HEK293 (cell line): ENCODE results near the gene RELB.

ENCODE experiments used
- BCL11B ChIP-seq: fragments of 450-650 bp; formaldehyde crosslinking; IDR thresholded peaks from 2 replicates; pipeline ENCODE4 v1.5.1; 2016; ENCODE audit warnings: low read depth, missing biosample characterization, missing genetic modification characterization
- FEZF1 ChIP-seq: fragments of 450-650 bp; formaldehyde crosslinking; IDR thresholded peaks from 2 replicates; pipeline ENCODE4 v1.5.1; 2016; ENCODE audit warnings: missing biosample characterization, missing genetic modification characterization
- GLIS1 ChIP-seq: fragments of 450-650 bp; formaldehyde crosslinking; IDR thresholded peaks from 2 replicates; pipeline ENCODE4 v1.5.1; 2016; ENCODE audit warnings: missing biosample characterization, missing genetic modification characterization
- HOXD13 ChIP-seq: sonication (generic); formaldehyde crosslinking; IDR thresholded peaks from 2 replicates; pipeline ENCODE4 v1.8.0; 2022; ENCODE audit warnings: missing genetic modification reagents, borderline replicate concordance
- PRDM2 ChIP-seq: fragments of 450-650 bp; formaldehyde crosslinking; IDR thresholded peaks from 2 replicates; pipeline ENCODE4 v1.5.1; 2016; ENCODE audit warnings: missing biosample characterization, missing genetic modification characterization, borderline replicate concordance
- SALL2 ChIP-seq: fragments of 450-650 bp; formaldehyde crosslinking; IDR thresholded peaks from 2 replicates; pipeline ENCODE4 v1.5.0; 2017; ENCODE audit warnings: missing biosample characterization, mild to moderate bottlenecking, missing genetic modification characterization, borderline replicate concordance
- SCRT1 ChIP-seq: fragments of 450-650 bp; formaldehyde crosslinking; IDR thresholded peaks from 2 replicates; pipeline ENCODE4 v1.5.1; 2016; ENCODE audit warnings: missing biosample characterization, missing genetic modification characterization, borderline replicate concordance
- ZNF121 ChIP-seq: fragments of 450-650 bp; formaldehyde crosslinking; IDR thresholded peaks from 2 replicates; pipeline ENCODE4 v1.5.1; 2016; ENCODE audit warnings: missing biosample characterization, missing genetic modification characterization
- ZNF132 ChIP-seq: fragments of 450-650 bp; formaldehyde crosslinking; IDR thresholded peaks from 2 replicates; pipeline ENCODE4 v1.5.1; 2017; ENCODE audit warnings: missing biosample characterization, missing genetic modification characterization, borderline replicate concordance
- ZNF140 ChIP-seq: fragments of 450-650 bp; formaldehyde crosslinking; IDR thresholded peaks from 2 replicates; pipeline ENCODE4 v1.5.1; 2016; ENCODE audit warnings: missing biosample characterization, missing genetic modification characterization
- ZNF221 ChIP-seq: fragments of 450-650 bp; formaldehyde crosslinking; IDR thresholded peaks from 2 replicates; pipeline ENCODE4 v1.5.1; 2017; ENCODE audit warnings: missing biosample characterization, missing genetic modification characterization, borderline replicate concordance
- ZNF302 ChIP-seq: fragments of 450-650 bp; formaldehyde crosslinking; IDR thresholded peaks from 2 replicates; pipeline ENCODE4 v1.5.1; 2016; ENCODE audit warnings: missing biosample characterization, missing genetic modification characterization, low read depth
- ZNF341 ChIP-seq: fragments of 450-650 bp; formaldehyde crosslinking; IDR thresholded peaks from 2 replicates; pipeline ENCODE4; 2016; ENCODE audit warnings: low read depth, missing biosample characterization, missing genetic modification characterization
- ZNF362 ChIP-seq: fragments of 450-650 bp; formaldehyde crosslinking; IDR thresholded peaks from 2 replicates; pipeline ENCODE4 v1.5.1; 2016; ENCODE audit warnings: missing biosample characterization, missing genetic modification characterization
- ZNF391 ChIP-seq: fragments of 450-650 bp; formaldehyde crosslinking; IDR thresholded peaks from 2 replicates; pipeline ENCODE4 v1.5.1; 2016; ENCODE audit warnings: low read depth, missing biosample characterization, missing genetic modification characterization, borderline replicate concordance
- ZNF416 ChIP-seq: fragments of 450-650 bp; formaldehyde crosslinking; IDR thresholded peaks from 2 replicates; pipeline ENCODE4 v1.5.1; 2016; ENCODE audit warnings: missing biosample characterization, missing genetic modification characterization
- ZNF510 ChIP-seq: fragments of 450-650 bp; formaldehyde crosslinking; IDR thresholded peaks from 2 replicates; pipeline ENCODE4 v1.5.1; 2018; ENCODE audit warnings: mild to moderate bottlenecking, missing genetic modification characterization, missing biosample characterization; ENCODE audit not compliant: insufficient replicate concordance
- ZNF548 ChIP-seq: fragments of 450-650 bp; formaldehyde crosslinking; IDR thresholded peaks from 2 replicates; pipeline ENCODE4 v1.5.1; 2016; ENCODE audit warnings: missing biosample characterization, missing genetic modification characterization
- ZNF558 ChIP-seq: fragments of 450-650 bp; formaldehyde crosslinking; IDR thresholded peaks from 2 replicates; pipeline ENCODE4 v1.5.1; 2016; ENCODE audit warnings: missing biosample characterization, missing genetic modification characterization
- ZNF704 ChIP-seq: fragments of 450-650 bp; formaldehyde crosslinking; IDR thresholded peaks from 2 replicates; pipeline ENCODE4 v1.5.1; 2016; ENCODE audit warnings: missing biosample characterization, missing genetic modification characterization
- ZNF747 ChIP-seq: fragments of 450-650 bp; formaldehyde crosslinking; IDR thresholded peaks from 2 replicates; pipeline ENCODE4 v1.5.1; 2016; ENCODE audit warnings: missing biosample characterization, missing genetic modification characterization
- TF ChIP-seq, protein P1 (sequence below): fragments of 450-650 bp; formaldehyde crosslinking; IDR thresholded peaks from 2 replicates; pipeline ENCODE4 v1.5.1; 2016; ENCODE audit warnings: missing biosample characterization, missing genetic modification characterization

RELB gene

GRCh38 chr19:45001087-45001739 is at the start of gene RELB (continued):
- TF ChIP-seq, protein P1, sequence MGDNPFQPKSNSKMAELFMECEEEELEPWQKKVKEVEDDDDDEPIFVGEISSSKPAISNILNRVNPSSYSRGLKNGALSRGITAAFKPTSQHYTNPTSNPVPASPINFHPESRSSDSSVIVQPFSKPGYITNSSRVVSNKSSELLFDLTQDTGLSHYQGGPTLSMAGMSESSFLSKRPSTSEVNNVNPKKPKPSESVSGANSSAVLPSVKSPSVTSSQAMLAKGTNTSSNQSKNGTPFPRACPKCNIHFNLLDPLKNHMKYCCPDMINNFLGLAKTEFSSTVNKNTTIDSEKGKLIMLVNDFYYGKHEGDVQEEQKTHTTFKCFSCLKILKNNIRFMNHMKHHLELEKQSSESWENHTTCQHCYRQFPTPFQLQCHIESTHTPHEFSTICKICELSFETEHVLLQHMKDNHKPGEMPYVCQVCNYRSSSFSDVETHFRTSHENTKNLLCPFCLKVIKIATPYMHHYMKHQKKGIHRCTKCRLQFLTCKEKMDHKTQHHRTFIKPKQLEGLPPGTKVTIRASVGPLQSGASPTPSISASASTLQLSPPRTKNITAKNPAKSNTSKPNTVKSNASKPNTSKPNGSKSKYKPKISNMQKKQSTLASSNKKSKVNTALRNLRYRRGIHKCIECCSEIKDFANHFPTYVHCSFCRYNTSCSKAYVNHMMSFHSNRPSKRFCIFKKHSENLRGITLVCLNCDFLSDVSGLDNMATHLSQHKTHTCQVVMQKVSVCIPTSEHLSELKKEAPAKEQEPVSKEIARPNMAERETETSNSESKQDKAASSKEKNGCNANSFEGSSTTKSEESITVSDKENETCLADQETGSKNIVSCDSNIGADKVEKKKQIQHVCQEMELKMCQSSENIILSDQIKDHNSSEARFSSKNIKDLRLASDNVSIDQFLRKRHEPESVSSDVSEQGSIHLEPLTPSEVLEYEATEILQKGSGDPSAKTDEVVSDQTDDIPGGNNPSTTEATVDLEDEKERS = no peak
- TF ChIP-seq HOXD13 (no peak), ZNF302 (tag by site-specific recombination) (no peak), ZNF416 (tag by site-specific recombination) (no peak), ZNF747 (tag by site-specific recombination) (no peak), ZNF341 (tag by site-specific recombination) (no peak), ZNF391 (tag by site-specific recombination) (no peak), BCL11B (tag by site-specific recombination) (no peak), PRDM2 (no peak), ZNF121 (tag by site-specific recombination) (no peak), ZNF132 (tag by site-specific recombination) (no peak), SCRT1 (tag by site-specific recombination) (no peak), ZNF510 (tag by site-specific recombination) (no peak), GLIS1 (tag by site-specific recombination) (peak; percentile 27; the same call in 1 of the 2 replicates), ZNF140 (tag by site-specific recombination) (no peak), ZNF558 (no peak), FEZF1 (tag by site-specific recombination) (no peak), SALL2 (tag by site-specific recombination) (no peak), ZNF704 (tag by site-specific recombination) (no peak), ZNF548 (tag by site-specific recombination) (peak; percentile 61), ZNF221 (tag by site-specific recombination) (no peak), ZNF362 (tag by site-specific recombination) (no peak)
